Measurements from ENCODE around the gene PLXNB1.

GRCh38 chr3:48367201-48367600, 62.7 kb downstream of the PLXNB1 start:
- TF ChIP-seq ZNF274 (IDR thresholded peaks at IDR 0.05; ENCODE audit: low read depth, low read length) (no peak), YY1 (IDR thresholded peaks at IDR 0.05; ENCODE audit: insufficient read depth, insufficient read length) (no peak)

All from NT2/D1 (cell line).